Pericardium fibroblast (primary cell): Measurements from ENCODE around the gene GSPT1. TPM values are rescaled to one million over a fixed set of nuclear protein-coding genes. Genes with fewer than 3 reads are reported as not detected.

Experiments used
- total RNA-seq: library from RNA; depleted of rRNA; stranded (reverse); fragments of >200 nt; gene quantifications from 2 replicates; pipeline ENCODE4 v1.2.3, GENCODE V29; 2015

Gene GSPT1
- total RNA-seq: 47.7 and 54.8 TPM in 2 replicates

GRCh38 chr16:11915644-11916523 is at the start of gene GSPT1:
TSS of gene GSPT1 (minus strand) at chr16:11915956. CDS start at chr16:11915720, 236 bp downstream.

GRCh38 chr16:11964761-11965551 is 49.2 kb upstream of the GSPT1 start, which contains the start of gene TNFRSF17:
TSS of gene TNFRSF17 (plus strand) at chr16:11965210. CDS start at chr16:11965325, 115 bp downstream.

GRCh38 chr16:11941945-11942344 is 26.2 kb upstream of the GSPT1 start, which contains the start of gene NPIPB2:
TSS of gene NPIPB2 (minus strand) at chr16:11942045. CDS start at chr16:11942045, 0 bp downstream.

GRCh38 chr16:11851294-11852091 is 64.3 kb downstream of the GSPT1 start, which contains the start of gene RSL1D1:
TSS of gene RSL1D1 (minus strand) at chr16:11851542. CDS start at chr16:11851512, 30 bp downstream.

Other genes starting within 250 kb of the GSPT1 start
- gene SNN, start 247.5 kb downstream of the GSPT1 start, total RNA-seq: 6.6 and 8.8 TPM in 2 replicates
- gene TXNDC11, start 173.1 kb downstream of the GSPT1 start, total RNA-seq: 28.7 and 37.3 TPM in 2 replicates
- 29.3 and 32.3 TPM in 2 replicates for gene ZC3H7A, start 118.7 kb downstream of the GSPT1 start, total RNA-seq
- gene RSL1D1, start 64.4 kb downstream of the GSPT1 start, total RNA-seq: 107 and 167 TPM in 2 replicates
- gene NPIPB2, start 26.1 kb upstream of the GSPT1 start, total RNA-seq: 0.23 and 2.3 TPM in 2 replicates
- not detected in 2 replicates for gene TNFRSF17, start 49.3 kb upstream of the GSPT1 start, total RNA-seq
- gene SNX29, start 60.8 kb upstream of the GSPT1 start, total RNA-seq: 6.3 and 6.4 TPM in 2 replicates